Right lobe of liver (tissue), 4 donors: Measurements from ENCODE around the gene HSD17B3.

ENCODE experiments used
- CTCF ChIP-seq, 4 donors: fragments of 200-600 bp in 3 of 4; fragments of 450-650 bp in 1 of 4; IDR thresholded peaks; one replicate each; pipeline versions ENCODE4 v1.5.1 to v1.8.0; 2016 to 2022; ENCODE audit warnings: antibody characterized with exemption in 4 of 4, mild to moderate bottlenecking in 2 of 4
- POLR2A ChIP-seq: fragments of 450-650 bp; IDR thresholded peaks from one replicate; pipeline ENCODE4 v1.6.1; 2017; ENCODE audit warnings: antibody characterized with exemption, mild to moderate bottlenecking
- donor health status: DM: no; HTN: no; CAD: no.
- donor health status: DM: no; HTN: no; CAD: no.
- donor health status: DM: no; HTN: yes; CAD: no.

GRCh38 chr9:96348261-96348660 is 46.3 kb upstream of the HSD17B3 start:
- TF ChIP-seq CTCF (IDR thresholded peaks at IDR 0.05) = no peak
- no peak for TF ChIP-seq POLR2A
